Fibroblast of the aortic adventitia (primary cell): ENCODE results near the gene PRKAG3. TPM values are rescaled to one million over a fixed set of nuclear protein-coding genes. Genes with fewer than 3 reads are reported as not detected.
"Not testable (repeated sequence)": the region's sequence is repeated elsewhere in the genome, so short reads cannot be mapped to it uniquely, and the experiment has no call there.

Experiments
- DNase-seq: peaks from one replicate; pipeline ENCODE4 v3.0.0-alpha.2; 2010; ENCODE audit warnings: low read depth
- H3K4me3 ChIP-seq: 2 replicates; pipeline ENCODE4 v1.5.1; 2011; ENCODE audit warnings: low read depth, mild to moderate bottlenecking, control low read depth, low read length, moderate library complexity
- total RNA-seq: library from RNA; depleted of rRNA; stranded (reverse); fragments of >200 nt; gene quantifications from 2 replicates; pipeline ENCODE4 v1.2.3, GENCODE V29; 2012; ENCODE audit warnings: low replicate concordance
- TF ChIP-seq, protein P1 (sequence below): IDR thresholded peaks from 2 replicates; pipeline ENCODE4 v1.5.1; 2011; ENCODE audit warnings: mild to moderate bottlenecking, low read length, control low read depth, inconsistent platforms; ENCODE audit not compliant: insufficient read depth

Gene PRKAG3
- total RNA-seq, 1 donor: 0.18 TPM

DNA sequence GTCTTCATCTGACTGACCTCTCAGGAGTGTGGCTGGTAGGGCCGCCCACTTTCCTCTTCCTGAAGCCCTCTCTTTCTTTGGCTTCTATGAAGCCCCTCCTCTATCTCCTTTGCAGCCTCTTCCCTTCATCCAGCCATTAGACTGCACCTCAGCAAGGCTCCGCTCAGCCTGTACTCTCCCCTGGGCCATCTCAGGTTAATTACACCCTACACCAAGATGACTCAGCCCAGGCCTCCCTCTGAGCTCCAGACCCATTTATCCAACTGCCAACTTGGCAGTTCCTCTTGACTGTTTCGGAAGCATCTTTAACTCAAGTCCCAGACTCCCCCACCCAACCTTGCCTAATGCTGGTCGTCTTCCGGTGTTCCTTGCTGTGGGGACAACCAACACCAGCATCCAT, 22.2 kb upstream of the PRKAG3 start:
- TF ChIP-seq, protein P1, sequence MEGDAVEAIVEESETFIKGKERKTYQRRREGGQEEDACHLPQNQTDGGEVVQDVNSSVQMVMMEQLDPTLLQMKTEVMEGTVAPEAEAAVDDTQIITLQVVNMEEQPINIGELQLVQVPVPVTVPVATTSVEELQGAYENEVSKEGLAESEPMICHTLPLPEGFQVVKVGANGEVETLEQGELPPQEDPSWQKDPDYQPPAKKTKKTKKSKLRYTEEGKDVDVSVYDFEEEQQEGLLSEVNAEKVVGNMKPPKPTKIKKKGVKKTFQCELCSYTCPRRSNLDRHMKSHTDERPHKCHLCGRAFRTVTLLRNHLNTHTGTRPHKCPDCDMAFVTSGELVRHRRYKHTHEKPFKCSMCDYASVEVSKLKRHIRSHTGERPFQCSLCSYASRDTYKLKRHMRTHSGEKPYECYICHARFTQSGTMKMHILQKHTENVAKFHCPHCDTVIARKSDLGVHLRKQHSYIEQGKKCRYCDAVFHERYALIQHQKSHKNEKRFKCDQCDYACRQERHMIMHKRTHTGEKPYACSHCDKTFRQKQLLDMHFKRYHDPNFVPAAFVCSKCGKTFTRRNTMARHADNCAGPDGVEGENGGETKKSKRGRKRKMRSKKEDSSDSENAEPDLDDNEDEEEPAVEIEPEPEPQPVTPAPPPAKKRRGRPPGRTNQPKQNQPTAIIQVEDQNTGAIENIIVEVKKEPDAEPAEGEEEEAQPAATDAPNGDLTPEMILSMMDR: no peak
- DNase-seq: no peak
- H3K4me3 ChIP-seq: no peak overlapping the region

DNA sequence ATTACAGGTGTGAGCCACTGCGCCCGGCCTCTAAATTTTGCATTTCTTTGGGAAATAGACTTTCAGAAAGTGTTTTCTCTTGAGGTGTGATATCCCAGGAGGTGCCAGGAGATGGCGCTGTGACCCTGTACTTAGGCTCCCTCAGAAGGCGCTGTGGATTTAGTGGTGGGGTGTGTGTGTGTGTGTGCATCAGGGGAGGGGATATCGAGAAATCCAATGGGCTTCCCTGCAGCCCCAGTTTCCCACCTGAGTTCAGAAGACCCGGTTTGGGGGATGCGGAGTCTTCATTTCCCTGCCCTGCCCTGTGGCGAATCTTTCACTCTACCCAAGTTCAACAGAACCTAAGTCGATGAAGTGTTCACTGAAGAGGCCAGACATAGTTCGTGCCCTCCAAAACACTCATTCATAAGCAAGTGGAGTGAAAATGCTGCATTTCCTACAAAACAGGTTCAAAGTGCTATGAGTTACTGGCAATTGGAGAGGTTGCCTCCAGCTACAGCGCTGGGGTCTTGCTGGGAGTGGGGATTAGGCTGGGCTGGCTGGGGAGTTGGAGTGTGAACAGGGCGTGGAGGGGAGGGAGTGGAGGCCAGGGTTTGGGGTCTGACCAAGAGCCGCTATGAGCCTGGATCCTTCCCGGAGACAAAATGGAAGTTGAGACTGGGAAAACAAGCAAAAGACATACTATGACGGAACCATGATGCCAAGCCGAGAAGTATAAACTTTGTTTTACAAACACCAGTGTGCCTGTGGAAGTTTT, 21.5 kb upstream of the PRKAG3 start:
- TF ChIP-seq, protein P1: peak; percentile 78
- no peak overlapping the region for H3K4me3 ChIP-seq
- peak; percentile 62 for DNase-seq

DNA sequence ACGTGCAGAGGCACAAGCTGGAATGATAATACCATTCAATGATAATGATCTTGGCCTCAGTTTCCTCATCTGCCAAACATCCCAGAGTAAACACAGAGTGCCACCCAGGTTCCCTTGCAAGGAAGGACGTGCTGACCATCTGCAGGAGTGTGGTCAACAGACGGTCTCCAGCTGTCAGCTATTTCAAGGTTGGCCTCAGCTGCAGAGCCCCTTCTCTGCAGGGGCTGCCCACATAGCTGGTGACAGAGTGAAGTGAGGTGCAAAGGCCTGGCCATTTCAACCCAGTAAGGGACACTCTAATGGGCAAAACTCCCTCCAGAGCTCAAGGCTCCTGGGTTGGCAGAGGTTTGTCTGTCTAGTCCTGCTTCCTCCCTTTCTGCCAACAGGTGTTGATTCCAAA, 19.7 kb upstream of the PRKAG3 start:
- DNase-seq: no peak
- TF ChIP-seq, protein P1: no peak

DNA sequence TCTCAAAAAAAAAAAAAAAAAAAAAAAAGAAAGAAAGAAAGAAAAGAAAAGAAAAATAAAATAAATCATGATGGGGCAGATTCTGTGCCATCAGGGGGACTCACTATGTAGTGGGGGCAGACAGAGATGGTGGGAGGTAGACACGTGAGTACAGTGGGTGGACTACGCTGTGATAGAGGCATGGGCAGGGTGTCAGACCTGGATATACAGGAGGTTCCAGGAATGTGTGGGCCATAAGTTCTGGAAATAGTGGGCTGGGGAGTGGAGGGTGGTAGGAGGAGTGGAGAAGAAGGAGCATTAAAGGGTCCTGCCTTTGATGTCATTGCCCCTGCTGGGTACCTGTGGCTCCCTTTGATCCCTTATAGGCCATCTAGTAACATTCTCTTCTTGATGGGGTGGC, 19.2 kb upstream of the PRKAG3 start:
- H3K4me3 ChIP-seq: no peak overlapping the region
- DNase-seq: no peak
- TF ChIP-seq, protein P1: no peak

More for the DNA sequence above, 19.7 kb upstream of the PRKAG3 start:
- H3K4me3 ChIP-seq: no peak overlapping the region

DNA sequence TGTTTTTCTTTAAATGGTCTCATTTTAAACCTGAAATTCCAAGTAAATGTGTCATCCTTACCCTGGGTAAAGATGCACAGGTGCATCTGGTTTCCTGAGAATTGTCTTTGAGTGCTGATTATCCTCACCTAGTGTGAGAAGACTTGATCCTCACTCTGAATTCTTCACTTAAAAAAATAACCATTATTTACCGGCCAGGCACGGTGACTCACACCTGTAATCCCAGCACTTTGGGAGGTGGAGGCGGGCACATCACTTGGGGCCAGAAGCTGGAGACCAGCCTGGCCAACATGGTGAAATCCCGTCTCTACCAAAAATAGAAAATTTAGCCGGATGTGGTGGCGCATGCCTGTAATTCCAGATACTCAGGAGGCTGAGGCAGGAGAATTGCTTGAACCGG, 18.1 kb upstream of the PRKAG3 start:
- no peak for DNase-seq
- H3K4me3 ChIP-seq: no peak overlapping the region
- TF ChIP-seq, protein P1: no peak

DNA sequence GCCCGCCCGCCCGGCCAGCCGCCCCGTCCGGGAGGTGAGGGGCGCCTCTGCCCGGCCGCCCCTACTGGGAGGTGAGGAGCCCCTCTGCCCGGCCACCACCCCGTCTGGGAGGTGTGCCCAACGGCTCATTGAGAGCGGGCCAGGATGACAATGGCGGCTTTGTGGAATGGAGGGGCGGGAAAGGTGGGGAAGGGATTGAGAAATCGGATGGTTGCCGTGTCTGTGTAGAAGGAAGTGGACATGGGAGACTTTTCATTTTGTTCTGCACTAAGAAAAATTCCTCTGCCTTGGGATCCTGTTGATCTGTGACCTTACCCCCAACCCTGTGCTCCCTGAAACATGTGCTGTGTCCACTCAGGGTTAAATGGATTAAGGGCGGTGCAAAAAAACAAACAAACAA, 15.4 kb upstream of the PRKAG3 start:
- not testable (repeated sequence) for DNase-seq, H3K4me3 ChIP-seq

DNA sequence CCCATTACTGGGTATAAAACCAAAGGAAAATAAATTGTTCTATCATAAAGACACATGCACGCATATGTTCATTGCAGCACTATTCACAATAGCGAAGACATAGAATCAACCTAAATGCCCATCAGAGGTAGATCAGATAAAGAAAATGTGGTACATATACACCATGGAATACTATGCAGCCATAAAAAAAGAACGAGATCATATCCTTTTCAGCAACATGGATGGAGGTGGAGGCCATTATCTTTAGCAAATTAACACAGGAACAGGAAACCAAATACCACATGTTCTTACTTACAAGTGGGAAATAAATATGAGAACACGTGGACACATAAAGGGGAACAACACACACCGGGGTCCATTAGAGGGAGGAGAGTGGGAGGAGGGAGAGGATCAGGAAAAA, 12.7 kb upstream of the PRKAG3 start:
- not testable (repeated sequence) for H3K4me3 ChIP-seq, DNase-seq

DNA sequence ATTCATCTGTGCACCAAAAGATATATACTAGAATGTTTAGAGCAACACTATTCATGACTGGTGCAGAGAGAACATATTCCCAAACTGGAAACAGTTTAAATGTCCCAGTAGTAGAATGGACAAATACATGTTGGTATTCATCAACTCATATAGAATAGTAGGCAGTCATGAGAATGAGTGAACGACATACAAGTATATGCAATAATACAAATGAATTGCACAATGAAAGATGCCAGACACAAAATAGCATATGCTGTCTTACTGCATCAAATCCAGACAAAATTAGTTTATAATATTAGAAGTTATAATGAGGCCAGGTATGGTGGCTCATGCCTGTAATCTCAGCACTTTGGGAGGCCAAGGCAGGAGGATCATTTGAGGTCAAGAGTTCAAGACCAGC, 8.3 kb upstream of the PRKAG3 start:
- no peak for DNase-seq
- H3K4me3 ChIP-seq: no peak overlapping the region
- TF ChIP-seq, protein P1: no peak
